Vagina (tissue), 2 donors: Measurements from ENCODE around the gene TRIM41.

Experiments
- CTCF ChIP-seq, 3 experiments: fragments of 450-650 bp in 2 of 3; fragments of 200-600 bp in 1 of 3; sonication (generic) in 1 of 3; IDR thresholded peaks; one replicate each; pipeline ENCODE4 v1.5.1; 2017 to 2019; ENCODE audit warnings: antibody characterized with exemption in 3 of 3, mild to moderate bottlenecking in 2 of 3, moderate library complexity in 2 of 3
- POLR2A ChIP-seq, 2 donors: fragments of 450-650 bp; IDR thresholded peaks; one replicate each; pipeline ENCODE4 v1.6.1; 2017; ENCODE audit warnings: antibody characterized with exemption in 2 of 2, mild to moderate bottlenecking in 2 of 2, moderate library complexity in 2 of 2

DNA sequence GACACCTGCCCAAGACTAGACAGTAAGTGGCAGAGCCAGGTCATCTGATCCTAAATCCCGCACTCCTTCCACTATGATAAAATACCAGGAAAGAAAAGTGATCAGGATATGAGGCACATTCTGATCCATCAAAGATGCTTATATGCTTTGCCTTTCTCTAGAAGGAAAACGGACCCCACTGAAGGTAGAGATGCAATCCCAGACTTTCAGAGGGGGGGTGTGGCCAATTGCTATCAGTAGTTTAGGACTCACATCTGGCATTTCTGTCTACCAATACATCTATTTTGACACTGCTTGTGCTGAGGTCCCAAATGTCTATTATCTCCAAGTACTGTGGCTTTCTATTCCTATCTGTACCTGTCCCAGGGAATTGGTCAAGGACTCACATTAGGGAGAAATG is 36.2 kb downstream of the TRIM41 start:
- TF ChIP-seq CTCF (IDR thresholded peaks at IDR 0.05) (no peak), POLR2A (IDR thresholded peaks at IDR 0.05) (no peak)
